Hepatocyte (in vitro differentiated cells): ENCODE results near the gene PTPRD.

Source experiments
- CTCF ChIP-seq: fragments of 200-600 bp; sonication (generic); IDR thresholded peaks from 2 replicates; pipeline ENCODE4 v1.5.1; 2016; ENCODE audit warnings: antibody characterized with exemption, mild to moderate bottlenecking; ENCODE audit not compliant: poor library complexity
- EZH2 ChIP-seq: fragments of 200-600 bp; sonication (generic); IDR thresholded peaks from 2 replicates; pipeline ENCODE4 v1.6.1; 2016; ENCODE audit warnings: antibody characterized with exemption, mild to moderate bottlenecking, borderline replicate concordance

- no peak for TF ChIP-seq EZH2
- no peak for TF ChIP-seq CTCF
Observed at GRCh38 chr9:8412327-8412726, 2200.5 kb downstream of the PTPRD start.
